Smooth muscle cell (in vitro differentiated cells): Measurements from ENCODE around the gene MOV10L1. TPM values are rescaled to one million over a fixed set of nuclear protein-coding genes. Genes with fewer than 3 reads are reported as not detected.
A peak's percentile ranks its signal among the peaks of the same experiment; 100 is the strongest.

Experiments
- DNase-seq: peaks from one replicate; lab custom pipeline; 2025; ENCODE audit not compliant: unreplicated experiment; lab: John Stamatoyannopoulos, UW
- H2AFZ ChIP-seq: fragments of 200-600 bp; sonication (generic); 2 replicates; pipeline ENCODE4 v1.6.0; 2016; ENCODE audit warnings: antibody characterized with exemption, low read depth, mild to moderate bottlenecking
- H3F3A ChIP-seq: fragments of 200-600 bp; sonication (generic); 2 replicates; pipeline ENCODE4 v1.6.0; 2017; ENCODE audit warnings: antibody characterized with exemption, low read depth
- H3K27ac ChIP-seq: fragments of 200-600 bp; sonication (generic); 2 replicates; pipeline ENCODE4 v1.5.1; 2016; ENCODE audit warnings: low read depth, mild to moderate bottlenecking
- H3K27me3 ChIP-seq: fragments of 200-600 bp; sonication (generic); 2 replicates; pipeline ENCODE4 v1.6.1; 2016; ENCODE audit warnings: low read depth, mild to moderate bottlenecking
- H3K36me3 ChIP-seq: fragments of 200-600 bp; sonication (generic); 2 replicates; pipeline ENCODE4 v1.5.1; 2016; ENCODE audit warnings: low read depth
- H3K4me1 ChIP-seq: fragments of 200-600 bp; sonication (generic); 2 replicates; pipeline ENCODE4 v1.5.1; 2016; ENCODE audit warnings: low read depth
- H3K4me2 ChIP-seq: fragments of 200-600 bp; sonication (generic); 2 replicates; pipeline ENCODE4 v1.6.0; 2016; ENCODE audit warnings: mild to moderate bottlenecking
- H3K4me3 ChIP-seq: fragments of 200-600 bp; sonication (generic); 2 replicates; pipeline ENCODE4 v1.5.1; 2016; ENCODE audit warnings: mild to moderate bottlenecking
- H3K79me2 ChIP-seq: fragments of 200-600 bp; sonication (generic); 2 replicates; pipeline ENCODE4 v1.6.0; 2016; ENCODE audit warnings: low read depth, mild to moderate bottlenecking
- H3K9ac ChIP-seq: fragments of 200-600 bp; sonication (generic); 2 replicates; pipeline ENCODE4 v1.6.0; 2016; ENCODE audit warnings: low read depth
- H3K9me3 ChIP-seq: fragments of 200-600 bp; sonication (generic); replicated peaks from 2 replicates; pipeline ENCODE4 v1.5.1; 2016; ENCODE audit warnings: low read depth
- H4K20me1 ChIP-seq: fragments of 200-600 bp; sonication (generic); 2 replicates; pipeline ENCODE4 v1.6.0; 2016; ENCODE audit warnings: low read depth
- WGBS: methylation state at CpG from one replicate; pipeline ENCODE4 v1.1.7; 2016; ENCODE audit warnings: low lambda C conversion rate; 5-methylcytosine and 5-hydroxymethylcytosine counted together
- polyA plus RNA-seq: library from polyadenylated mRNA; unstranded; fragments of >200 nt; fragmentation: Nextera tagmentation; extraction: Ambion mirVana; gene quantifications from 2 replicates; pipeline ENCODE4 v1.2.1, GENCODE V29; 2016
- total RNA-seq: library from RNA; depleted of rRNA; stranded (reverse); fragments of >200 nt; gene quantifications from 2 replicates; pipeline ENCODE4 v1.2.3, GENCODE V29; 2014
- TF ChIP-seq, protein P1 (sequence below): fragments of 200-600 bp; sonication (generic); IDR thresholded peaks from 2 replicates; pipeline ENCODE4 v1.5.1; 2017; ENCODE audit warnings: borderline replicate concordance, mild to moderate bottlenecking, antibody characterized with exemption; ENCODE audit not compliant: insufficient read depth, poor library complexity, severe bottlenecking

Gene MOV10L1
- total and polyA plus RNA-seq, 2 experiments from 2014 or later: 0.10 to 0.85 TPM

DNA sequence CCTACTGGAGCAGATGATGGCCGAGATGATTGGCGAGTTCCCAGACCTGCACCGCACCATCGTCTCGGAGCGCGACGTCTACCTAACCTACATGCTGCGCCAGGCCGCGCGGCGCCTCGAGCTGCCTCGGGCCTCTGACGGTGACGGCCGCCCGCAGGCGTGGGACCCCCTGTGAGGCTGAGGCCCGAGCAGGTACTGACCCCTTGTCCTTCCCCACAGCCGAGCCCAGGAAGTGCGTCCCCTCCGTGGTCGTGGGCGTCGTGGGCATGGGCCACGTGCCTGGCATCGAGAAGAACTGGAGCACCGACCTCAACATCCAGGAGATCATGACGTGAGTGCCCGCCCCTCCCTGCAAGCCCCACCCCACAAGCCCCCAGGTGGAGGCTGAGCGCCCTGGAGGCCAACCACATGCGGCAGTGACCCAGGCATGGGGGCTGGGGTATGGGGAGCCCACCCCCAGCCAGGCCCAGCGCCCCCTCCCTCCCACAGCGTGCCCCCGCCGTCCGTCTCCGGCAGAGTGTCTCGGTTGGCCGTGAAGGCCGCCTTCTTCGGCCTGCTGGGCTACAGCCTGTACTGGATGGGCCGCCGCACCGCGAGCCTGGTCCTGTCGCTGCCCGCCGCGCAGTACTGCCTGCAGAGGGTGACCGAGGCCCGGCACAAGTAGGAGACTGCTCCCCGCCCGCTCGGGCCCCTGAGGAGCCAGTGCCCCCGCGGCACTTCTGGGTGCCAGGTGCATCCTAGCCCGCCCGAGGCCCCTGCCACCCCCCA, 108.2 kb downstream of the MOV10L1 start:
- H3K4me2 ChIP-seq: no peak overlapping the region
- H3K27me3 ChIP-seq: no peaks in the 10 kb centered on the region
- no peaks in the 10 kb centered on the region for H3F3A ChIP-seq
- no peaks in the 10 kb centered on the region for H3K36me3 ChIP-seq
- H2AFZ ChIP-seq: no peak overlapping the region
- H3K4me3 ChIP-seq: no peak overlapping the region
- TF ChIP-seq, protein P1, sequence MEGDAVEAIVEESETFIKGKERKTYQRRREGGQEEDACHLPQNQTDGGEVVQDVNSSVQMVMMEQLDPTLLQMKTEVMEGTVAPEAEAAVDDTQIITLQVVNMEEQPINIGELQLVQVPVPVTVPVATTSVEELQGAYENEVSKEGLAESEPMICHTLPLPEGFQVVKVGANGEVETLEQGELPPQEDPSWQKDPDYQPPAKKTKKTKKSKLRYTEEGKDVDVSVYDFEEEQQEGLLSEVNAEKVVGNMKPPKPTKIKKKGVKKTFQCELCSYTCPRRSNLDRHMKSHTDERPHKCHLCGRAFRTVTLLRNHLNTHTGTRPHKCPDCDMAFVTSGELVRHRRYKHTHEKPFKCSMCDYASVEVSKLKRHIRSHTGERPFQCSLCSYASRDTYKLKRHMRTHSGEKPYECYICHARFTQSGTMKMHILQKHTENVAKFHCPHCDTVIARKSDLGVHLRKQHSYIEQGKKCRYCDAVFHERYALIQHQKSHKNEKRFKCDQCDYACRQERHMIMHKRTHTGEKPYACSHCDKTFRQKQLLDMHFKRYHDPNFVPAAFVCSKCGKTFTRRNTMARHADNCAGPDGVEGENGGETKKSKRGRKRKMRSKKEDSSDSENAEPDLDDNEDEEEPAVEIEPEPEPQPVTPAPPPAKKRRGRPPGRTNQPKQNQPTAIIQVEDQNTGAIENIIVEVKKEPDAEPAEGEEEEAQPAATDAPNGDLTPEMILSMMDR: no peak
- peaks cover 18% of the 10 kb centered on the region for H3K4me1 ChIP-seq
- no peak overlapping the region for H3K27ac ChIP-seq
- 97% methylated on average over 33 of the region's 61 CpGs for WGBS
- no peaks in the 10 kb centered on the region for H3K9me3 ChIP-seq
- H3K9ac ChIP-seq: no peak overlapping the region
- no peak for DNase-seq
- peaks cover 23% of the 10 kb centered on the region for H3K79me2 ChIP-seq
- peaks cover 40% of the 10 kb centered on the region for H4K20me1 ChIP-seq

DNA sequence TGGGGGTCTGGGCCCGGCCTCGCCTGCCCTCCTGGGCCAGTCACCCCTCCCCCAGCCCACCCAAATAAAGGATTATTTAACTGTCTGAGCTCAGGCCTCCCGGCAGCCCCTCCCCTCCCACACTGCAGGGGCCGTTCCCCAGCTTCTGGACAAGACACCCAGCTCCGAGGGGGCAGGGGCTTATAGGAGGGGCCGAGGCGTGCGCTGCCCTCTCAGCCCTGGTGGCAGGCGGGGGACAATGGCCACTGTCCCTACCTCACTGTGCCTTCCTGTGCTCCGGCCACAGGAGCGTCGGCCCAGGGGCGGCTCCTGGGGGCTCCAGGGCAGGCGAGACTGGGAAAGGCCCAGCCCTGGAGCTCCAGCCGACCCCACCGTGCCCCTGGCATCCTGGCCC, 108.8 kb downstream of the MOV10L1 start:
- TF ChIP-seq, protein P1: no peak
- H4K20me1 ChIP-seq: peaks cover 39% of the 10 kb centered on the region
- 94% methylated on average over 11 of the region's 16 CpGs for WGBS
- peaks cover 24% of the 10 kb centered on the region for H3K79me2 ChIP-seq
- H3K9me3 ChIP-seq: no peaks in the 10 kb centered on the region
- H3F3A ChIP-seq: no peaks in the 10 kb centered on the region
- H3K4me2 ChIP-seq: no peak overlapping the region
- no peak overlapping the region for H3K9ac ChIP-seq
- H2AFZ ChIP-seq: no peak overlapping the region
- no peak for DNase-seq
- H3K36me3 ChIP-seq: no peaks in the 10 kb centered on the region
- no peak overlapping the region for H3K4me3 ChIP-seq
- peaks cover 18% of the 10 kb centered on the region for H3K4me1 ChIP-seq
- no peak overlapping the region for H3K27ac ChIP-seq
- no peaks in the 10 kb centered on the region for H3K27me3 ChIP-seq

DNA sequence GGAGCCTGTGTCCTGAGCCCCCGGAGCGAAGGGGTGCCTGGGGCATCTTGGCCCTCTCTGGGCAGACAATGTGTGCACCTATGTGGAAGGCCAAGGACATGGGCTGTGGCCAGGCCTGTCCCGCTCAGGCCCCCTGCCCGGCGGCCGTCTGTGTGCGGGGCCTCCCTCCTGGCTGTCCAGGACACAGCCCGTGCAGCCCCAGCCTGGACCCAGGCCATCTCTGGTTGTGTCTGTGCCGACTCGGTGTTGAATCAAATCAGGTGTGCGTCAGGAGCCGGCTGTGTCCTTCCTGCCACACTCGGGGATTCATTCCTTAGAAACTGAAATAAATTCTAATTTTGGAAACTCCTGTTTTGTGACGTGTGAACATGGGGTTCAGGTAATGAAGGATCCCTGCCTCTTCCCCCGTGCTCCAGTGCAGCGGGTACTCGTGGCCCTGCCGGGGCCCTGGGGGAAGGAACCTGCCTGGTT, 109.5 kb downstream of the MOV10L1 start:
- whole genome bisulfite sequencing: 93% methylated on average over 18 of the region's 18 CpGs
- peak overlapping the region; percentile 93 for H3K4me2 ChIP-seq

More for the DNA sequence above, 109.5 kb downstream of the MOV10L1 start:
- DNase-seq: no peak
- Histone ChIP-seq H4K20me1 (peaks cover 39% of the 10 kb centered on the region), H2AFZ (no peak overlapping the region), H3K79me2 (peaks cover 30% of the 10 kb centered on the region), H3K9ac (no peak overlapping the region), H3F3A (no peaks in the 10 kb centered on the region), H3K27me3 (no peaks in the 10 kb centered on the region), H3K4me1 (peaks cover 18% of the 10 kb centered on the region), H3K36me3 (no peaks in the 10 kb centered on the region), H3K27ac (no peak overlapping the region), H3K9me3 (no peaks in the 10 kb centered on the region), H3K4me3 (peak overlapping the region; percentile 93)
- TF ChIP-seq, protein P1: no peak
